Endothelial cell of umbilical vein (primary cell): ENCODE measurements around the gene CRY1. TPM values are rescaled to one million over a fixed set of nuclear protein-coding genes. Genes with fewer than 3 reads are reported as not detected.

Experiments
- BruUV-seq: library from RNA; stranded (reverse); fragments of 400-500 nt; replicated peaks from 2 replicates; lab custom pipeline; 2021; lab: Mats Ljungman, UMichigan
- CTCF ChIA-PET: fragments of 300-600, 350-600 bp; sonication (Branson Sonifier 250); formaldehyde crosslinking; loops from one replicate; lab custom pipeline; 2021; ENCODE audit warnings: antibody characterized with exemption, inconsistent platforms; lab: Charles Lee
- POLR2A ChIA-PET: fragments of 300-600, 350-600 bp; sonication (Branson Sonifier 250); formaldehyde crosslinking; loops from one replicate; lab custom pipeline; 2021; ENCODE audit warnings: antibody characterized with exemption, inconsistent platforms; lab: Charles Lee
- DNase-seq: peaks from one replicate; pipeline ENCODE4 v3.0.0-alpha.2; 2011; ENCODE audit warnings: low read depth, low spot score
- FAIRE-seq: peaks from 2 replicates; lab custom pipeline; 2011; peaks lifted over from hg19 to GRCh38; lab: Jason Lieb, UNC
- H2AFZ ChIP-seq: 2 replicates; pipeline ENCODE4 v1.6.0; 2012; ENCODE audit warnings: low read depth, low read length, control low read depth, inconsistent platforms
- H3K27ac ChIP-seq: 2 replicates; pipeline ENCODE4 v1.5.1; 2011; ENCODE audit warnings: low read depth, mild to moderate bottlenecking, control low read depth, low read length, moderate library complexity; ENCODE audit not compliant: insufficient read depth
- H3K27me3 ChIP-seq, 2 experiments: 2 replicates each; pipeline versions ENCODE4 v1.6.0 to v1.6.1; 2011; ENCODE audit warnings: low read length in 2 of 2, mixed read lengths in 1 of 2; ENCODE audit not compliant: control insufficient read depth in 2 of 2, insufficient read depth in 2 of 2
- H3K36me3 ChIP-seq, 2 experiments: 2 replicates in 1 of 2; 3 replicates in 1 of 2; pipeline ENCODE4 v1.5.1; 2011; ENCODE audit warnings: low read length in 2 of 2, mild to moderate bottlenecking in 1 of 2, moderate library complexity in 1 of 2; ENCODE audit not compliant: control insufficient read depth in 2 of 2, insufficient read depth in 2 of 2; ENCODE audit errors: extremely low read depth in 1 of 2
- H3K4me1 ChIP-seq: 3 replicates; pipeline ENCODE4 v1.5.1; 2011; ENCODE audit warnings: mild to moderate bottlenecking, low read length; ENCODE audit not compliant: control insufficient read depth, insufficient read depth; ENCODE audit errors: extremely low read depth
- H3K4me2 ChIP-seq: 2 replicates; pipeline ENCODE4 v1.6.1; 2011; ENCODE audit warnings: low read length, control low read depth, mixed read lengths; ENCODE audit not compliant: insufficient read depth
- H3K4me3 ChIP-seq, 3 experiments: fragments of 200-600 bp in 1 of 3; sonication (generic), shearing (Covaris generic) in 1 of 3; replicated peaks in 1 of 3; 2 replicates each; pipeline ENCODE4 v1.5.1; 2011 to 2016; ENCODE audit warnings: control low read depth in 3 of 3, low read length in 3 of 3, mild to moderate bottlenecking in 2 of 3, inconsistent platforms in 1 of 3, low read depth in 1 of 3, moderate library complexity in 1 of 3; ENCODE audit not compliant: insufficient read depth in 1 of 3
- H3K79me2 ChIP-seq: 2 replicates; pipeline ENCODE4 v1.6.0; 2012; ENCODE audit warnings: low read length, inconsistent platforms; ENCODE audit not compliant: control insufficient read depth, insufficient read depth
- H3K9ac ChIP-seq: replicated peaks from 2 replicates; pipeline ENCODE3; 2011; ENCODE audit warnings: low read length, control low read depth; ENCODE audit not compliant: insufficient read depth; ENCODE audit errors: extremely low read depth
- H3K9me1 ChIP-seq: replicated peaks from 3 replicates; pipeline ENCODE4 v1.6.0; 2011; ENCODE audit warnings: mild to moderate bottlenecking, low read length; ENCODE audit not compliant: control insufficient read depth, insufficient read depth; ENCODE audit errors: extremely low read depth
- H3K9me3 ChIP-seq: replicated peaks from 2 replicates; pipeline ENCODE4 v1.5.1; 2012; ENCODE audit warnings: low read length, inconsistent platforms; ENCODE audit not compliant: control insufficient read depth, insufficient read depth
- H4K20me1 ChIP-seq: replicated peaks from 2 replicates; pipeline ENCODE3; 2011; ENCODE audit warnings: mild to moderate bottlenecking, low read length; ENCODE audit not compliant: control insufficient read depth, insufficient read depth; ENCODE audit errors: extremely low read depth
- CTCF ChIP-seq, 2 donors: IDR thresholded peaks; 1 replicate in 1 of 2; 2 replicates in 1 of 2; pipeline ENCODE4 v1.5.1; 2011; ENCODE audit warnings: low read length in 2 of 2, mild to moderate bottlenecking in 2 of 2, moderate library complexity in 2 of 2, control low read depth in 1 of 2, inconsistent platforms in 1 of 2, low read depth in 1 of 2; ENCODE audit not compliant: insufficient read depth in 1 of 2; ENCODE audit errors: extremely low read depth in 1 of 2
- EZH2 ChIP-seq: IDR thresholded peaks from 2 replicates; pipeline ENCODE4 v1.6.1; 2012; ENCODE audit warnings: borderline replicate concordance, low read depth, mild to moderate bottlenecking, moderate library complexity, low read length, inconsistent platforms; ENCODE audit not compliant: severe bottlenecking
- FOS ChIP-seq: IDR thresholded peaks from 2 replicates; pipeline ENCODE4 v1.6.1; 2011; ENCODE audit warnings: mild to moderate bottlenecking, low read length, moderate library complexity, borderline replicate concordance; ENCODE audit not compliant: insufficient read depth
- GATA2 ChIP-seq: IDR thresholded peaks from 2 replicates; pipeline ENCODE4 v1.7.0; 2011; ENCODE audit warnings: low read depth, mild to moderate bottlenecking, moderate library complexity, mixed read lengths, low read length; ENCODE audit not compliant: insufficient read length, insufficient read depth
- JUN ChIP-seq: IDR thresholded peaks from 2 replicates; pipeline ENCODE4 v1.6.1; 2011; ENCODE audit warnings: borderline replicate concordance, low read depth; ENCODE audit not compliant: insufficient read length, insufficient read depth
- MAX ChIP-seq: IDR thresholded peaks from 2 replicates; pipeline ENCODE4 v1.6.1; 2011; ENCODE audit not compliant: insufficient read depth, insufficient read length
- MYC ChIP-seq: IDR thresholded peaks from one replicate; pipeline ENCODE4 v1.6.1; 2011; ENCODE audit warnings: mild to moderate bottlenecking, low read depth, low read length
- POLR2A ChIP-seq: IDR thresholded peaks from 2 replicates; pipeline ENCODE4 v1.6.1; 2012; ENCODE audit warnings: low read depth, mild to moderate bottlenecking, control low read depth, low read length
- POLR2AphosphoS5 ChIP-seq: IDR thresholded peaks from 2 replicates; pipeline ENCODE4 v1.6.1; 2012; ENCODE audit warnings: low read depth, mild to moderate bottlenecking, control low read depth, low read length, moderate library complexity; ENCODE audit not compliant: insufficient read depth
- dilution Hi-C: fragments of 300-500 bp; cut with MboI; formaldehyde crosslinking; loops from one replicate; pipeline ENCODE4 v1.15.0; 2019; ENCODE audit warnings: low sequenced_read_pairs; ENCODE audit not compliant: extremely low pct_ligation_motif_present
- intact Hi-C: fragments of 100-400 bp; cut with micrococcal nuclease; formaldehyde crosslinking; loops from one replicate; pipeline ENCODE4 v1.10.0; 2022
- polyA plus RNA-seq, 4 experiments: library from polyadenylated mRNA; depleted of rRNA in 3 of 4; stranded (reverse) in 3 of 4; unstranded in 1 of 4; fragments of >200 nt; gene quantifications; 2 replicates each; pipeline versions ENCODE4 v1.2.1 to v1.2.3, GENCODE V29; 2011 to 2012; ENCODE audit warnings: missing spikeins in 1 of 4
- total RNA-seq: library from RNA; stranded (reverse); gene quantifications from 2 replicates; pipeline ENCODE4 v1.2.3, GENCODE V29; 2021

CRY1 gene
- total and polyA plus RNA-seq, 2 donors (not counting 3 experiments of a cell fraction or from before 2014, with no cell fraction given), result 11.4 to 21.0 TPM

GRCh38 chr12:107105410-107105703 lies 12.0 kb upstream of the CRY1 start:
- Histone ChIP-seq H3K4me3 (no peak overlapping the region), H2AFZ (no peak overlapping the region), H3K9me3 (no peaks in the 10 kb centered on the region), H3K27me3 (peaks cover 12 to 19% of the 10 kb centered on the region in 2 experiments), H3K9me1 (no peaks in the 10 kb centered on the region), H3K9ac (no peak overlapping the region), H3K4me1 (peaks cover 3% of the 10 kb centered on the region), H3K4me2 (no peak overlapping the region), H3K27ac (no peak overlapping the region), H3K79me2 (no peaks in the 10 kb centered on the region), H3K36me3 (no peaks in the 10 kb centered on the region), H4K20me1 (no peaks in the 10 kb centered on the region)
- ChIA-PET POLR2A (interaction anchor here (1.3 kb wide), 1 partner anchor 13 kb away, joined by 5 read pairs; no protein-coding TSS in a partner anchor), CTCF (interaction anchor here (0.6 to 4.0 kb wide), 16 partner anchors 8 to 719 kb away, joined by 3 to 109 read pairs (median 6); partner anchors contain the start of genes CRY1 and MTERF2)
- BruUV-seq, result no TSS peak
- FAIRE-seq (no peak), DNase-seq (no peak)
- dilution Hi-C loops, result no loop called here
- no peak for TF ChIP-seq JUN
- TF ChIP-seq CTCF (IDR thresholded peaks at IDR 0.05; ENCODE audit: extremely low read depth in 1 of 2, insufficient read depth in 1 of 2, low read depth in 1 of 2, low read length in 2 of 2), result no peak
- TF ChIP-seq POLR2AphosphoS5, result no peak
- TF ChIP-seq GATA2, result no peak
- TF ChIP-seq FOS, result no peak
- no peak for TF ChIP-seq POLR2A
- TF ChIP-seq MAX, result no peak
- no peak for TF ChIP-seq MYC
- TF ChIP-seq EZH2, result no peak
- intact Hi-C loops, result no loop called here
